ENCODE data around the gene SHH.

SHH gene

GRCh38 chr7:155811895-155812761 is at the start of gene SHH:
Gene SHH (minus strand): TSS chr7:155812463. CDS start chr7:155812122, 341 bp downstream.
- DNase-seq (ENCODE audit: low read depth in 2 of 2) = no peak
- H3K4me3 ChIP-seq (replicated peaks in 1 of 2; ENCODE audit: low read depth in 2 of 2, low read length in 2 of 2) = peak within 1 kb of the TSS; percentile 40
- no peak for TF ChIP-seq CTCF (IDR thresholded peaks at IDR 0.05; ENCODE audit: low read depth, low read length)

- DNase-seq (ENCODE audit: low read depth in 2 of 2) = no peak
- TF ChIP-seq CTCF (IDR thresholded peaks at IDR 0.05; ENCODE audit: low read depth, low read length) = no peak
- no peak overlapping the region for H3K4me3 ChIP-seq (replicated peaks in 1 of 2; ENCODE audit: low read depth in 2 of 2, low read length in 2 of 2)
These were observed 49.2 kb upstream of the SHH start for GRCh38 chr7:155861480-155861868.

- DNase-seq (ENCODE audit: low read depth in 2 of 2) = peak; percentile 49 to 90
- no peak overlapping the region for H3K4me3 ChIP-seq (replicated peaks in 1 of 2; ENCODE audit: low read depth in 2 of 2, low read length in 2 of 2)
- TF ChIP-seq CTCF (IDR thresholded peaks at IDR 0.05; ENCODE audit: low read depth, low read length) = no peak
These were observed 48.7 kb upstream of the SHH start for GRCh38 chr7:155860840-155861479.

GRCh38 chr7:155860461-155860839 is 48.2 kb upstream of the SHH start:
- DNase-seq (ENCODE audit: low read depth in 2 of 2) = no peak
- no peak for TF ChIP-seq CTCF (IDR thresholded peaks at IDR 0.05; ENCODE audit: low read depth, low read length)
- no peak overlapping the region for H3K4me3 ChIP-seq (replicated peaks in 1 of 2; ENCODE audit: low read depth in 2 of 2, low read length in 2 of 2)

GRCh38 chr7:155858521-155859061 is 46.3 kb upstream of the SHH start:
- peak; percentile 10 to 44 for DNase-seq (ENCODE audit: low read depth in 2 of 2)
- no peak overlapping the region for H3K4me3 ChIP-seq (replicated peaks in 1 of 2; ENCODE audit: low read depth in 2 of 2, low read length in 2 of 2)
- TF ChIP-seq CTCF (IDR thresholded peaks at IDR 0.05; ENCODE audit: low read depth, low read length) = no peak

GRCh38 chr7:155857141-155857540 is 44.9 kb upstream of the SHH start:
- no peak for TF ChIP-seq CTCF (IDR thresholded peaks at IDR 0.05; ENCODE audit: low read depth, low read length)
- DNase-seq (ENCODE audit: low read depth in 2 of 2) = no peak
- no peak overlapping the region for H3K4me3 ChIP-seq (replicated peaks in 1 of 2; ENCODE audit: low read depth in 2 of 2, low read length in 2 of 2)
